Ishikawa (cell line): ENCODE data around the gene PRSS16.

ENCODE experiments used
- CEBPB ChIP-seq: IDR thresholded peaks from 2 replicates; pipeline ENCODE4 v1.6.1; 2012
- CREB1 ChIP-seq: IDR thresholded peaks from 2 replicates; pipeline ENCODE4 v1.6.1; 2012; ENCODE audit warnings: low read depth
- EP300 ChIP-seq: IDR thresholded peaks from 2 replicates; pipeline ENCODE4 v1.6.1; 2012; ENCODE audit warnings: borderline replicate concordance
- NFIC ChIP-seq: IDR thresholded peaks from 2 replicates; pipeline ENCODE4 v1.6.1; 2012
- RAD21 ChIP-seq: IDR thresholded peaks from 2 replicates; pipeline ENCODE4 v1.6.1; 2012; ENCODE audit warnings: low read depth
- TAF1 ChIP-seq: IDR thresholded peaks from 2 replicates; pipeline ENCODE4 v1.6.1; 2012; ENCODE audit warnings: low read depth, mild to moderate bottlenecking
- TCF12 ChIP-seq: IDR thresholded peaks from 2 replicates; pipeline ENCODE4 v1.6.1; 2012; ENCODE audit warnings: low read depth
- TEAD4 ChIP-seq: IDR thresholded peaks from 2 replicates; pipeline ENCODE4 v1.6.1; 2012
- TF ChIP-seq, protein P1 (sequence below): IDR thresholded peaks from 2 replicates; pipeline ENCODE4 v1.6.1; 2012
- TF ChIP-seq, protein P2 (sequence below): IDR thresholded peaks from 2 replicates; pipeline ENCODE4 v1.6.1; 2012

- TF ChIP-seq TAF1 (no peak), TCF12 (no peak), CEBPB (no peak), RAD21 (no peak), CREB1 (no peak), NFIC (no peak), EP300 (no peak), TEAD4 (no peak)
- TF ChIP-seq, protein P1, sequence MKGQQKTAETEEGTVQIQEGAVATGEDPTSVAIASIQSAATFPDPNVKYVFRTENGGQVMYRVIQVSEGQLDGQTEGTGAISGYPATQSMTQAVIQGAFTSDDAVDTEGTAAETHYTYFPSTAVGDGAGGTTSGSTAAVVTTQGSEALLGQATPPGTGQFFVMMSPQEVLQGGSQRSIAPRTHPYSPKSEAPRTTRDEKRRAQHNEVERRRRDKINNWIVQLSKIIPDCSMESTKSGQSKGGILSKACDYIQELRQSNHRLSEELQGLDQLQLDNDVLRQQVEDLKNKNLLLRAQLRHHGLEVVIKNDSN: no peak
- TF ChIP-seq, protein P2, sequence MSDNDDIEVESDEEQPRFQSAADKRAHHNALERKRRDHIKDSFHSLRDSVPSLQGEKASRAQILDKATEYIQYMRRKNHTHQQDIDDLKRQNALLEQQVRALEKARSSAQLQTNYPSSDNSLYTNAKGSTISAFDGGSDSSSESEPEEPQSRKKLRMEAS: no peak
These were observed 34.1 kb downstream of the PRSS16 start for GRCh38 chr6:27281569-27281968.
